ENCODE data around the gene TBCCD1. TPM values are rescaled to one million over a fixed set of nuclear protein-coding genes. Genes with fewer than 3 reads are reported as not detected.

Gene TBCCD1
- total and polyA plus RNA-seq, 2 donors (not counting 3 experiments of a cell fraction or from before 2014, with no cell fraction given), result 16.5 to 16.6 TPM

- Histone ChIP-seq H3K4me2 (ENCODE audit: insufficient read depth, low read length) (no peak overlapping the region), H3K9me1 (replicated peaks; ENCODE audit: control insufficient read depth, extremely low read depth, insufficient read depth, low read length) (no peaks in the 10 kb centered on the region), H2AFZ (ENCODE audit: low read depth, low read length) (no peak overlapping the region), H3K4me1 (ENCODE audit: control insufficient read depth, extremely low read depth, insufficient read depth, low read length) (peaks cover 20% of the 10 kb centered on the region), H3K27me3 (ENCODE audit: control insufficient read depth in 2 of 2, insufficient read depth in 2 of 2, low read length in 2 of 2) (no peaks in the 10 kb centered on the region), H3K36me3 (ENCODE audit: control insufficient read depth in 2 of 2, extremely low read depth in 1 of 2, insufficient read depth in 2 of 2, low read length in 2 of 2) (no peaks in the 10 kb centered on the region), H3K9ac (replicated peaks; ENCODE audit: extremely low read depth, insufficient read depth, low read length) (no peak overlapping the region), H3K4me3 (replicated peaks in 1 of 3; ENCODE audit: insufficient read depth in 1 of 3, low read depth in 1 of 3, low read length in 3 of 3) (no peak overlapping the region), H4K20me1 (replicated peaks; ENCODE audit: control insufficient read depth, extremely low read depth, insufficient read depth, low read length) (no peaks in the 10 kb centered on the region), H3K79me2 (ENCODE audit: control insufficient read depth, insufficient read depth, low read length) (no peaks in the 10 kb centered on the region), H3K9me3 (replicated peaks; ENCODE audit: control insufficient read depth, insufficient read depth, low read length) (no peaks in the 10 kb centered on the region), H3K27ac (ENCODE audit: insufficient read depth, low read depth, low read length) (no peak overlapping the region)
- BruUV-seq (replicated peaks), result no TSS peak
- intact Hi-C loops (cut with micrococcal nuclease), result no loop called here
- DNase-seq (ENCODE audit: low read depth, low spot score) (no peak), FAIRE-seq (no peak)
- ChIA-PET CTCF (interaction anchor here (1.5 to 5.6 kb wide), 7 partner anchors 19 to 595 kb away, joined by 3 to 187 read pairs (median 36); no protein-coding TSS in a partner anchor), POLR2A (no interaction called here)
- dilution Hi-C loops (cut with MboI; ENCODE audit: extremely low pct_ligation_motif_present, low sequenced_read_pairs), result no loop called here
- TF ChIP-seq GATA2 (IDR thresholded peaks at IDR 0.05; ENCODE audit: insufficient read depth, insufficient read length, low read depth, low read length) (no peak), MAX (IDR thresholded peaks at IDR 0.05; ENCODE audit: insufficient read depth, insufficient read length) (no peak), POLR2AphosphoS5 (IDR thresholded peaks at IDR 0.05; ENCODE audit: insufficient read depth, low read depth, low read length) (no peak), JUN (IDR thresholded peaks at IDR 0.05; ENCODE audit: borderline replicate concordance, insufficient read depth, insufficient read length, low read depth) (no peak), POLR2A (IDR thresholded peaks at IDR 0.05; ENCODE audit: low read depth, low read length) (no peak), EZH2 (IDR thresholded peaks at IDR 0.05; ENCODE audit: borderline replicate concordance, low read depth, low read length, severe bottlenecking) (no peak), CTCF (IDR thresholded peaks at IDR 0.05; ENCODE audit: extremely low read depth in 1 of 2, insufficient read depth in 1 of 2, low read depth in 1 of 2, low read length in 2 of 2) (no peak), FOS (IDR thresholded peaks at IDR 0.05; ENCODE audit: borderline replicate concordance, insufficient read depth, low read length) (no peak)
Observed at GRCh38 chr3:186538779-186539178, 28.4 kb downstream of the TBCCD1 start.
